B cell (primary cell): Measurements from ENCODE around the gene AIFM2. TPM values are rescaled to one million over a fixed set of nuclear protein-coding genes. Genes with fewer than 3 reads are reported as not detected.

Experiments used
- ATAC-seq: fragments of 200-7000 bp; cut with Tn5 transposase; one replicate; pipeline ENCODE4 v1.10.0; 2021; ENCODE audit warnings: low read depth, mild to moderate bottlenecking, moderate number of reproducible peaks, moderate library complexity
- CTCF ChIA-PET: fragments of 350-600 bp; sonication (Branson Sonifier 250); formaldehyde crosslinking; loops from one replicate; lab custom pipeline; 2021; ENCODE audit warnings: antibody characterized with exemption, inconsistent platforms; lab: Charles Lee
- POLR2A ChIA-PET: fragments of 350-600 bp; sonication (Branson Sonifier 250); formaldehyde crosslinking; loops from one replicate; lab custom pipeline; 2021; ENCODE audit warnings: antibody characterized with exemption; lab: Charles Lee
- DNase-seq: peaks from one replicate; pipeline ENCODE4 v3.0.0; 2013
- H2AFZ ChIP-seq: 2 replicates; pipeline ENCODE4 v1.6.1; 2012; ENCODE audit warnings: mild to moderate bottlenecking, low read depth, low read length; ENCODE audit not compliant: insufficient read depth, poor library complexity, severe bottlenecking
- H3K27ac ChIP-seq, 2 donors: 1 replicate in 1 of 2; 2 replicates in 1 of 2; pipeline ENCODE4 v1.5.1; 2012 to 2013; ENCODE audit warnings: low read length in 2 of 2, mild to moderate bottlenecking in 2 of 2, moderate library complexity in 1 of 2
- H3K27me3 ChIP-seq, 4 experiments: fragments of 200-600 bp in 1 of 4; sonication (generic) in 1 of 4; replicated peaks in 1 of 4; 1 replicate in 2 of 4; 2 replicates in 2 of 4; pipeline versions ENCODE4 v1.6.1 to v1.7.0; 2013 to 2016; ENCODE audit warnings: low read length in 3 of 4, mild to moderate bottlenecking in 2 of 4, mixed read lengths in 1 of 4, moderate library complexity in 1 of 4; ENCODE audit not compliant: insufficient read depth in 4 of 4, control insufficient read depth in 3 of 4; ENCODE audit errors: control extremely low read depth in 1 of 4
- H3K36me3 ChIP-seq, 2 experiments: replicated peaks in 1 of 2; 1 replicate in 1 of 2; 2 replicates in 1 of 2; pipeline versions ENCODE4 v1.6.1 to v1.7.1; 2013; ENCODE audit warnings: low read length in 1 of 2; ENCODE audit not compliant: insufficient read depth in 2 of 2, control insufficient read depth in 1 of 2; ENCODE audit errors: control extremely low read depth in 1 of 2, extremely low read depth in 1 of 2
- H3K4me1 ChIP-seq, 2 donors: fragments of 200-600 bp in 1 of 2; sonication (generic) in 1 of 2; 1 replicate in 1 of 2; 2 replicates in 1 of 2; pipeline versions ENCODE4 v1.5.1 to v1.6.1; 2013 to 2017; ENCODE audit warnings: low read length in 2 of 2; ENCODE audit not compliant: control insufficient read depth in 2 of 2, insufficient read depth in 2 of 2
- H3K4me2 ChIP-seq: replicated peaks from 2 replicates; pipeline ENCODE3; 2012; ENCODE audit warnings: mild to moderate bottlenecking, low read depth, low read length; ENCODE audit not compliant: poor library complexity, severe bottlenecking
- H3K4me3 ChIP-seq, 5 experiments: fragments of 200-600 bp in 1 of 5; sonication (generic) in 1 of 5; 1 replicate in 3 of 5; 2 replicates in 2 of 5; pipeline versions ENCODE4 v1.5.1 to v1.7.0; 2011 to 2016; ENCODE audit warnings: low read length in 4 of 5, mild to moderate bottlenecking in 4 of 5, low read depth in 2 of 5, control low read depth in 1 of 5, moderate library complexity in 1 of 5; ENCODE audit not compliant: insufficient read depth in 1 of 5; ENCODE audit errors: control extremely low read depth in 1 of 5, extremely low read depth in 1 of 5
- H3K79me2 ChIP-seq: fragments of 200-600 bp; sonication (generic); one replicate; pipeline ENCODE4 v1.6.0; 2016; ENCODE audit warnings: low read length; ENCODE audit not compliant: control insufficient read depth, insufficient read depth
- H3K9ac ChIP-seq: fragments of 200-600 bp; sonication (generic); 2 replicates; pipeline ENCODE4 v1.6.1; 2017; ENCODE audit warnings: mild to moderate bottlenecking, low read length, moderate library complexity
- H3K9me3 ChIP-seq, 3 donors: one replicate each; pipeline versions ENCODE4 v1.6.1 to v1.7.1; 2013; ENCODE audit warnings: low read length in 2 of 3; ENCODE audit not compliant: control insufficient read depth in 2 of 3, insufficient read depth in 1 of 3; ENCODE audit errors: control extremely low read depth in 1 of 3
- H4K20me1 ChIP-seq: 2 replicates; pipeline ENCODE4 v1.6.0; 2012; ENCODE audit warnings: mild to moderate bottlenecking, low read length; ENCODE audit not compliant: insufficient read depth, control insufficient read depth, poor library complexity, severe bottlenecking
- H3K27ac Mint-ChIP-seq: one replicate; pipeline ENCODE4 v1.8.0; 2021; ENCODE audit warnings: mixed read lengths
- H3K27me3 Mint-ChIP-seq: one replicate; pipeline ENCODE4 v1.8.0; 2021; ENCODE audit warnings: mixed read lengths
- H3K4me1 Mint-ChIP-seq: one replicate; pipeline ENCODE4 v1.8.0; 2021; ENCODE audit warnings: mixed read lengths
- H3K4me3 Mint-ChIP-seq: one replicate; pipeline ENCODE4 v1.8.0; 2021; ENCODE audit warnings: mixed read lengths
- H3K9me3 Mint-ChIP-seq: one replicate; pipeline ENCODE4 v1.8.0; 2022; ENCODE audit warnings: mixed read lengths; ENCODE audit not compliant: insufficient read depth
- CTCF ChIP-seq: fragments of 200-600 bp; IDR thresholded peaks from one replicate; pipeline ENCODE4 v1.8.0; 2022; ENCODE audit warnings: antibody characterized with exemption, mild to moderate bottlenecking
- EZH2 ChIP-seq: IDR thresholded peaks from 2 replicates; pipeline ENCODE4 v1.6.1; 2012; ENCODE audit warnings: borderline replicate concordance, low read depth, mild to moderate bottlenecking, moderate library complexity, low read length; ENCODE audit not compliant: insufficient read depth, poor library complexity, severe bottlenecking
- WGBS: methylation state at CpG from one replicate; pipeline ENCODE4 v1.1.5; 2013; ENCODE audit warnings: missing lambda C conversion rate; ENCODE audit not compliant: insufficient coverage; 5-methylcytosine and 5-hydroxymethylcytosine counted together
- intact Hi-C: fragments of 100-400 bp; cut with micrococcal nuclease; formaldehyde crosslinking; loops from one replicate; pipeline ENCODE4 v1.10.0; 2022
- polyA plus RNA-seq: library from polyadenylated mRNA; depleted of rRNA; stranded (reverse); fragments of >200 nt; gene quantifications from 2 replicates; pipeline ENCODE4 v1.2.3, GENCODE V29; 2012
- total RNA-seq, 2 donors: library from RNA; stranded (reverse); fragments of 120-200 nt in 1 of 2; gene quantifications; 1 replicate in 1 of 2; 2 replicates in 1 of 2; pipeline versions ENCODE4 v1.2.3 to v1.2.4, GENCODE V29; 2013 to 2022

The AIFM2 gene
- total and polyA plus RNA-seq, 2 donors (not counting 1 experiment from before 2014, with no cell fraction given): 5.6 to 8.1 TPM

- Histone ChIP-seq H3K9me3 (no peaks in the 10 kb centered on the region), H3K4me2 (peak overlapping the region; percentile 89), H2AFZ (peak overlapping the region; percentile 91), H3K36me3 (peaks cover 0 to 11% of the 10 kb centered on the region in 2 experiments), H4K20me1 (peaks cover 31% of the 10 kb centered on the region), H3K27me3 (no peaks in the 10 kb centered on the region), H3K27ac (peak overlapping the region; percentile 74 to 84), H3K4me1 (peaks cover 14 to 22% of the 10 kb centered on the region in 2 donors), H3K79me2 (peaks cover 42% of the 10 kb centered on the region), H3K9ac (peak overlapping the region; percentile 78), H3K4me3 (peak overlapping the region; percentile 2 to 91 (median 81))
- intact Hi-C loops: loop anchor here (1.0 to 10.0 kb wide), 7 partner anchors 13 to 1813 kb away; partner anchors contain the start of genes AIFM2, HNRNPH3, PBLD and SGPL1
- no peak for ATAC-seq
- POLR2A ChIA-PET: interaction anchor here (0.9 to 2.8 kb wide), 4 partner anchors 11 to 87 kb away, joined by 6 to 35 read pairs (median 7); partner anchors contain the start of gene SAR1A
- DNase-seq: no peak
- peak overlapping the region; percentile 96 for H3K4me3 Mint-ChIP-seq
- 1% methylated on average over 24 of the region's 28 CpGs for WGBS
- H3K27me3 Mint-ChIP-seq: no peaks in the 10 kb centered on the region
- H3K9me3 Mint-ChIP-seq: no peaks in the 10 kb centered on the region
- TF ChIP-seq CTCF (no peak), EZH2 (no peak)
- H3K27ac Mint-ChIP-seq: peak overlapping the region; percentile 88
- CTCF ChIA-PET: interaction anchor here (0.7 to 6.4 kb wide), 10 partner anchors 8 to 217 kb away, joined by 3 to 131 read pairs (median 5); partner anchors contain the start of genes PPA1 and SAR1A
- peaks cover 38% of the 10 kb centered on the region for H3K4me1 Mint-ChIP-seq
Measured at GRCh38 chr10:70145166-70145665, 12.6 kb upstream of the AIFM2 start.
